DOHH2 (cell line): ENCODE data around the gene SLC35F2.

ENCODE experiments used
- H3F3A ChIP-seq: fragments of 200-600 bp; sonication (generic), shearing (Covaris generic); 2 replicates; pipeline ENCODE4 v1.6.0; 2016; ENCODE audit warnings: antibody characterized with exemption, mild to moderate bottlenecking; ENCODE audit not compliant: control insufficient read depth, insufficient read depth
- H3K27ac ChIP-seq: fragments of 200-600 bp; sonication (generic); 2 replicates; pipeline ENCODE4 v1.5.1; 2014; ENCODE audit warnings: low read depth, mild to moderate bottlenecking, low read length, moderate library complexity
- H3K27me3 ChIP-seq: fragments of 200-600 bp; sonication (generic); 2 replicates; pipeline ENCODE4 v1.6.1; 2014; ENCODE audit warnings: mild to moderate bottlenecking, low read length, mixed read lengths; ENCODE audit not compliant: control insufficient read depth
- H3K36me3 ChIP-seq: fragments of 200-600 bp; sonication (generic); 2 replicates; pipeline ENCODE4 v1.6.1; 2014; ENCODE audit warnings: mild to moderate bottlenecking, low read length, moderate library complexity, mixed read lengths; ENCODE audit not compliant: control insufficient read depth
- H3K4me1 ChIP-seq: fragments of 200-600 bp; sonication (generic); 2 replicates; pipeline ENCODE4 v1.6.1; 2014; ENCODE audit warnings: mild to moderate bottlenecking, low read length, mixed read lengths; ENCODE audit not compliant: control insufficient read depth
- H3K4me2 ChIP-seq: fragments of 200-600 bp; sonication (generic); 2 replicates; pipeline ENCODE4 v1.6.0; 2014; ENCODE audit warnings: mild to moderate bottlenecking, low read length, moderate library complexity
- H3K4me3 ChIP-seq: fragments of 200-600 bp; sonication (generic); 2 replicates; pipeline ENCODE4 v1.5.1; 2014; ENCODE audit warnings: mild to moderate bottlenecking, low read length, mixed read lengths
- H3K79me2 ChIP-seq: fragments of 200-600 bp; sonication (generic); 2 replicates; pipeline ENCODE4 v1.6.1; 2014; ENCODE audit warnings: mild to moderate bottlenecking, low read length, mixed read lengths; ENCODE audit not compliant: control insufficient read depth
- H3K9me2 ChIP-seq: fragments of 200-600 bp; sonication (generic); replicated peaks from 2 replicates; pipeline ENCODE4 v1.6.1; 2014; ENCODE audit warnings: mild to moderate bottlenecking, low read length, mixed read lengths; ENCODE audit not compliant: control insufficient read depth
- H3K9me3 ChIP-seq: fragments of 200-600 bp; sonication (generic); 2 replicates; pipeline ENCODE4 v1.6.1; 2014; ENCODE audit warnings: antibody characterized with exemption, low read length, mixed read lengths; ENCODE audit not compliant: control insufficient read depth, insufficient read depth
- H4K20me1 ChIP-seq: fragments of 200-600 bp; sonication (generic); 2 replicates; pipeline ENCODE4 v1.6.0; 2014; ENCODE audit warnings: low read depth, mild to moderate bottlenecking, antibody characterized with exemption, low read length, moderate library complexity; ENCODE audit not compliant: control insufficient read depth, insufficient read depth
- CTCF ChIP-seq: fragments of 200-600 bp; sonication (generic); IDR thresholded peaks from one replicate; pipeline ENCODE4 v1.5.1; 2014; ENCODE audit warnings: antibody characterized with exemption, mild to moderate bottlenecking, low read depth, low read length; ENCODE audit not compliant: poor library complexity, severe bottlenecking
- EZH2phosphoT487 ChIP-seq: fragments of 200-600 bp; sonication (generic); IDR thresholded peaks from 2 replicates; pipeline ENCODE4 v1.6.1; 2017; ENCODE audit warnings: borderline replicate concordance, mild to moderate bottlenecking, antibody characterized with exemption, low read length, moderate library complexity, mixed read lengths

Gene SLC35F2

GRCh38 chr11:107792049-107792443, 66.5 kb downstream of the SLC35F2 start:
- H4K20me1 ChIP-seq: no peaks in the 10 kb centered on the region
- H3K27ac ChIP-seq: no peak overlapping the region
- H3K4me2 ChIP-seq: no peak overlapping the region
- no peaks in the 10 kb centered on the region for H3K27me3 ChIP-seq
- no peaks in the 10 kb centered on the region for H3K4me1 ChIP-seq
- no peaks in the 10 kb centered on the region for H3K9me2 ChIP-seq
- no peak overlapping the region for H3K4me3 ChIP-seq
- H3K79me2 ChIP-seq: no peaks in the 10 kb centered on the region
- TF ChIP-seq CTCF (no peak), EZH2phosphoT487 (no peak)
- H3F3A ChIP-seq: no peaks in the 10 kb centered on the region
- peaks cover 35% of the 10 kb centered on the region for H3K36me3 ChIP-seq
- H3K9me3 ChIP-seq: no peaks in the 10 kb centered on the region

- no peaks in the 10 kb centered on the region for H4K20me1 ChIP-seq
- H3K9me3 ChIP-seq: no peaks in the 10 kb centered on the region
- no peaks in the 10 kb centered on the region for H3K9me2 ChIP-seq
- no peaks in the 10 kb centered on the region for H3K27me3 ChIP-seq
- H3K4me3 ChIP-seq: no peak overlapping the region
- H3K79me2 ChIP-seq: no peaks in the 10 kb centered on the region
- H3K4me1 ChIP-seq: no peaks in the 10 kb centered on the region
- TF ChIP-seq CTCF: no peak
- TF ChIP-seq EZH2phosphoT487: no peak
- H3K36me3 ChIP-seq: peaks cover 30% of the 10 kb centered on the region
- no peaks in the 10 kb centered on the region for H3F3A ChIP-seq
- H3K4me2 ChIP-seq: no peak overlapping the region
- H3K27ac ChIP-seq: no peak overlapping the region
Observed at GRCh38 chr11:107791343-107792048, 67.1 kb downstream of the SLC35F2 start.

GRCh38 chr11:107789767-107790166, 68.8 kb downstream of the SLC35F2 start:
- Histone ChIP-seq H3K9me3 (no peaks in the 10 kb centered on the region), H3F3A (no peaks in the 10 kb centered on the region), H3K4me1 (no peaks in the 10 kb centered on the region), H4K20me1 (no peaks in the 10 kb centered on the region), H3K4me3 (no peak overlapping the region), H3K9me2 (no peaks in the 10 kb centered on the region), H3K27ac (no peak overlapping the region), H3K36me3 (peaks cover 18% of the 10 kb centered on the region), H3K27me3 (no peaks in the 10 kb centered on the region), H3K4me2 (no peak overlapping the region), H3K79me2 (no peaks in the 10 kb centered on the region)
- TF ChIP-seq CTCF: no peak
- TF ChIP-seq EZH2phosphoT487: no peak
